ENCODE data around the gene KRT8. TPM values are rescaled to one million over a fixed set of nuclear protein-coding genes. Genes with fewer than 3 reads are reported as not detected.

Gene KRT8
- total and polyA plus RNA-seq, 2 of the 13 experiments (the other 11 are each of a cell fraction or from before 2014, with no cell fraction given): 498 to 718 TPM

DNA sequence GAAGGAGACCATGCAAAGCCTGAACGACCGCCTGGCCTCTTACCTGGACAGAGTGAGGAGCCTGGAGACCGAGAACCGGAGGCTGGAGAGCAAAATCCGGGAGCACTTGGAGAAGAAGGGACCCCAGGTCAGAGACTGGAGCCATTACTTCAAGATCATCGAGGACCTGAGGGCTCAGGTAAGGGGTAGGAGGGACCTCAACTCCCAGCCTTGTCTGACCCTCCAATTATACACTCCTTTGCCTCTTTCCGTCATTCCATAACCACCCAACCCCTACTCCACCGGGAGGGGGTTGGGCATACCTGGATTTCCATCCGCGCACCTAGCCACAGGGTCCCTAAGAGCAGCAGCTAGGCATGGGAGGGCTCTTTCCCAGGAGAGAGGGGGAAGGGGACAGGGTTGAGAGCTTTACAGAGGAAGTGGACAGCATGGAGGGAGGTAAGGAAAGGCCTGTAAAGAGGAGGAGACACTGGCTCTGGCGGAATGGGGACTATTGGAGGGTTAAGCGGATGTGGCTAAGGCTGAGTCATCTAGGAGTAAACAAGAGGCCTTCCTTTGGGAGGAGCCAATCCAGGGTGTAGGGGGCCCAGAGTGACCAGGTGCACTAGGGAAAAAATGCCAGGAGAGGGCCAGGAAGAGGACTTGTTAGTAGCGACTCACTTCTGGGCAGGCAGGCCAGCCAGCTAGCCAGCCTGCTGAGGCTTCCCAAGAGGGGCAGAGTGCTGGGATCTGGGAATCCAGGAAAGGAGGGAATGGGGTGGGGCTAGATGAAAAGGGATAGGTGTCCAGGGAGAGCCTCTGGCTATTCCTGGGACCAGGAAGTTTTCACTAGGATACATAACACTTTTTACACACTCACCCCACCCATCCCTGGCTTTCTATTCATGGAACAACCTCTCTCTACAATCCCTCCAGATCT, 44.8 kb upstream of the KRT8 start (continued):
- TF ChIP-seq TBX2 (CRISPR knock-in tag; IDR thresholded peaks at IDR 0.05; ENCODE audit: borderline replicate concordance) (peak; percentile 50), ZFX (CRISPR knock-in tag; IDR thresholded peaks at IDR 0.05; ENCODE audit: low read depth) (peak; percentile 94), ZNF782 (CRISPR knock-in tag; IDR thresholded peaks at IDR 0.05; ENCODE audit: borderline replicate concordance) (no peak), ZNF749 (CRISPR knock-in tag; IDR thresholded peaks at IDR 0.05; ENCODE audit: borderline replicate concordance) (no peak), ZNF83 (CRISPR knock-in tag; IDR thresholded peaks at IDR 0.05; ENCODE audit: borderline replicate concordance) (peak; percentile 29; the same call in 1 of the 2 replicates), ATF7-NPFF (CRISPR knock-in tag; IDR thresholded peaks at IDR 0.05; ENCODE audit: low read depth) (0 out of 2 replicates have a peak, but pooled peaks have one; percentile 49), ZNF766 (CRISPR knock-in tag; IDR thresholded peaks at IDR 0.05; ENCODE audit: borderline replicate concordance) (no peak), PCBP1 (IDR thresholded peaks at IDR 0.05; ENCODE audit: borderline replicate concordance, low read depth, low read length) (no peak), PRDM15 (CRISPR knock-in tag; IDR thresholded peaks at IDR 0.05) (no peak), ONECUT2 (CRISPR knock-in tag; IDR thresholded peaks at IDR 0.05) (peak; percentile 13; the same call in 1 of the 2 replicates), ZBTB42 (CRISPR knock-in tag; IDR thresholded peaks at IDR 0.05) (peak; percentile 88; the same call in 1 of the 2 replicates), HOXD1 (CRISPR knock-in tag; IDR thresholded peaks at IDR 0.05) (peak; percentile 51; the same call in 1 of the 2 replicates), MTA1 (CRISPR knock-in tag; IDR thresholded peaks at IDR 0.05; ENCODE audit: borderline replicate concordance) (no peak), CBFB (CRISPR knock-in tag; IDR thresholded peaks at IDR 0.05) (peak; percentile 98), NFE2L1 (CRISPR knock-in tag; IDR thresholded peaks at IDR 0.05; ENCODE audit: borderline replicate concordance) (peak; percentile 82; the same call in 1 of the 2 replicates), NFE2L2 (IDR thresholded peaks at IDR 0.05; ENCODE audit: low read length) (peak; percentile 58; the same call in 1 of the 2 replicates), ZNF235 (CRISPR knock-in tag; IDR thresholded peaks at IDR 0.05; ENCODE audit: borderline replicate concordance) (no peak), ZSCAN9 (CRISPR knock-in tag; IDR thresholded peaks at IDR 0.05; ENCODE audit: borderline replicate concordance) (peak; percentile 93), MZF1 (CRISPR knock-in tag; IDR thresholded peaks at IDR 0.05; ENCODE audit: borderline replicate concordance) (no peak), CAMTA2 (CRISPR knock-in tag; IDR thresholded peaks at IDR 0.05; ENCODE audit: borderline replicate concordance) (no peak), SETDB1 (CRISPR knock-in tag; IDR thresholded peaks at IDR 0.05; ENCODE audit: borderline replicate concordance) (no peak)
- TF ChIP-seq, protein P1, sequence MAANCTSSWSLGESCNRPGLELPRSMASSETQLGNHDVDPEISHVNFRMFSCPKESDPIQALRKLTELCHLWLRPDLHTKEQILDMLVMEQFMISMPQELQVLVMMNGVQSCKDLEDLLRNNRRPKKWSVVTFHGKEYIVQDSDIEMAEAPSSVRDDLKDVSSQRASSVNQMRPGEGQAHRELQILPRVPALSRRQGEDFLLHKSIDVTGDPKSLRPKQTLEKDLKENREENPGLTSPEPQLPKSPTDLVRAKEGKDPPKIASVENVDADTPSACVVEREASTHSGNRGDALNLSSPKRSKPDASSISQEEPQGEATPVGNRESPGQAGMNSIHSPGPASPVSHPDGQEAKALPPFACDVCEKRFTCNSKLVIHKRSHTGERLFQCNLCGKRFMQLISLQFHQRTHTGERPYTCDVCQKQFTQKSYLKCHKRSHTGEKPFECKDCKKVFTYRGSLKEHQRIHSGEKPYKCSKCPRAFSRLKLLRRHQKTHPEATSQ (CRISPR knock-in tag; IDR thresholded peaks at IDR 0.05; ENCODE audit: borderline replicate concordance): 0 out of 2 replicates have a peak, but pooled peaks have one; percentile 31
- TF ChIP-seq, protein P2, sequence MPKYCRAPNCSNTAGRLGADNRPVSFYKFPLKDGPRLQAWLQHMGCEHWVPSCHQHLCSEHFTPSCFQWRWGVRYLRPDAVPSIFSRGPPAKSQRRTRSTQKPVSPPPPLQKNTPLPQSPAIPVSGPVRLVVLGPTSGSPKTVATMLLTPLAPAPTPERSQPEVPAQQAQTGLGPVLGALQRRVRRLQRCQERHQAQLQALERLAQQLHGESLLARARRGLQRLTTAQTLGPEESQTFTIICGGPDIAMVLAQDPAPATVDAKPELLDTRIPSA (CRISPR knock-in tag; IDR thresholded peaks at IDR 0.05; ENCODE audit: borderline replicate concordance): 0 out of 2 replicates have a peak, but pooled peaks have one; percentile 17
